Stimulated activated CD8-positive, alpha-beta memory T cell treated with anti-CD3 and anti-CD28 coated beads, Interleukin-15, amount 100 ng/mL, for 1 hour (primary cell): Measurements from ENCODE around the gene WDSUB1.

Source experiments
- DNase-seq: peaks from one replicate; pipeline ENCODE4 v3.0.0-alpha.2; 2020; ENCODE audit warnings: low read depth

WDSUB1 gene

GRCh38 chr2:159266554-159266953, 19.9 kb downstream of the WDSUB1 start:
- no peak for DNase-seq

GRCh38 chr2:159265171-159265576, 21.3 kb downstream of the WDSUB1 start:
- no peak for DNase-seq

- no peak for DNase-seq
Observed at GRCh38 chr2:159262904-159263303, 23.6 kb downstream of the WDSUB1 start.

- DNase-seq: no peak
Observed at GRCh38 chr2:159262226-159262625, 24.3 kb downstream of the WDSUB1 start.

GRCh38 chr2:159256159-159256558, 30.3 kb downstream of the WDSUB1 start:
- DNase-seq: no peak

GRCh38 chr2:159252905-159253304, 33.6 kb downstream of the WDSUB1 start:
- no peak for DNase-seq

- no peak for DNase-seq
Observed at GRCh38 chr2:159251296-159252173, 35.0 kb downstream of the WDSUB1 start.

GRCh38 chr2:159249990-159250715, 36.4 kb downstream of the WDSUB1 start:
- DNase-seq: no peak

- DNase-seq: no peak
Observed at GRCh38 chr2:159246325-159246988, 40.0 kb downstream of the WDSUB1 start.

GRCh38 chr2:159243529-159243928, 43.0 kb downstream of the WDSUB1 start:
- DNase-seq: no peak

- no peak for DNase-seq
Observed at GRCh38 chr2:159234868-159235267, 51.6 kb downstream of the WDSUB1 start.

GRCh38 chr2:159232456-159233170, 53.9 kb downstream of the WDSUB1 start:
- no peak for DNase-seq

GRCh38 chr2:159230145-159230877, 56.2 kb downstream of the WDSUB1 start:
- DNase-seq: no peak

GRCh38 chr2:159229476-159230144, 56.9 kb downstream of the WDSUB1 start:
- DNase-seq: no peak

- no peak for DNase-seq
Observed at GRCh38 chr2:159228081-159228581, 58.4 kb downstream of the WDSUB1 start.

GRCh38 chr2:159227467-159227866, 59.0 kb downstream of the WDSUB1 start:
- DNase-seq: no peak

- no peak for DNase-seq
Observed at GRCh38 chr2:159226608-159227385, 59.7 kb downstream of the WDSUB1 start.

GRCh38 chr2:159226059-159226461, 60.4 kb downstream of the WDSUB1 start:
- no peak for DNase-seq
